Activated CD8-positive, alpha-beta memory T cell treated with anti-CD3 and anti-CD28 coated beads for 48 hours (primary cell): ENCODE results near the gene SLC26A5.

Experiments
- DNase-seq, 3 experiments: peaks; one replicate each; pipeline ENCODE4 v3.0.0-alpha.2; 2020; ENCODE audit warnings: low read depth in 2 of 3, low spot score in 2 of 3

SLC26A5 gene

DNA sequence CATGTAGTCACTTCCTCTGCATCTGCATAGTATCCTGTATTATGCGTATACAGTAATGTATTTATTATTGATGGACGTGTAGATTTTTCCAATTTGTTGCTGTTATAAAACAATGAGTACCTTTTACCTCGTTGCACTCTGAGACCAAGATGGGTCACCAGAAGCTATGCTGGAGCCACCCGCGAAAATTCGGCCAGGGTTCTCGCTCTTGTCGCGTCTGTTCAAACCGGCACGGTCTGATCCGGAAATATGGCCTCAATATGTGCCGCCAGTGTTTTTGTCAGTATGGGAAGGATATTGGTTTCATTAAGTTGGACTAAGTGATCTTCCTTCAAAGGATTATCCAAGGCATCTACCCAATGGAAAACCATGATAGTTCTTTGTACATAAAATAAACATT is 97.6 kb downstream of the SLC26A5 start:
- DNase-seq: no peak

DNA sequence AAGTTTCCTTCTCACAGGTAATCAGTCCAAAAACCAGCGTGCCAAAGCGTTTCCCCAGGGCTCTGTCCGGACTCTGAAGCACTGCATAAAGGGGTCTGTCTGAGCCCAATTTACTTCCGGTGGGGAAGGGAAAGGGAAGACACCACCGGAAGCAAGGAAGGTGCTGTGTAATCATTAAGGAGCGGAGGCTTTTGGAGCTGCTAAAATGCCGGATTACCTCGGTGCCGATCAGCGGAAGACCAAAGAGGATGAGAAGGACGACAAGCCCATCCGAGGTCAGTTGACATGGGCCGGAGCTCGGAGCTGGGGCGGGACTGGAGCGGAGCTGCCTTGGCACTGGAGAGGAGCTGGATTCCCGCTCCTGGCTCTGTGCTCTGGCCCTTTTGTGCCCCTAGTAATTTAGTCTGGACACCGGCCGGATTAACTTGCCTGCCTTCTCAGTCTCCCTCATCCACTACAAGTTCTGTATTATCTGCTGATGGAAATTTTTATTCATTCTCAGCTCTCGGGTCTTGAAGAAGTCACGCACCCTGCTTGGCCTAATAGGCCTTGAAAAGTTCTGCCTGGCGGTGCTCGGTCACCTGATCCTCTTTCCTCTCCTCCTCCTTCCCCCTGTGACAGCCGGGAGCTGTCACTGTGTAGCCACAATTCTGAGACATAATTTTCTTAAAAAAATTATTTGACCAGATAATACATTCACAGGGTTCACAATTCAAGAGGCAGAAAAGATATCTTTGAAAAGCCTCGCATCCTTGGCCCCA is 98.3 kb downstream of the SLC26A5 start, which contains the start of gene PSMC2:
Gene PSMC2 (plus strand): TSS at position 137 of the 761 bp plus-strand sequence. CDS start 69 bp downstream, at position 206.
- DNase-seq: peak; percentile 44 to 56 (median 44)

DNA sequence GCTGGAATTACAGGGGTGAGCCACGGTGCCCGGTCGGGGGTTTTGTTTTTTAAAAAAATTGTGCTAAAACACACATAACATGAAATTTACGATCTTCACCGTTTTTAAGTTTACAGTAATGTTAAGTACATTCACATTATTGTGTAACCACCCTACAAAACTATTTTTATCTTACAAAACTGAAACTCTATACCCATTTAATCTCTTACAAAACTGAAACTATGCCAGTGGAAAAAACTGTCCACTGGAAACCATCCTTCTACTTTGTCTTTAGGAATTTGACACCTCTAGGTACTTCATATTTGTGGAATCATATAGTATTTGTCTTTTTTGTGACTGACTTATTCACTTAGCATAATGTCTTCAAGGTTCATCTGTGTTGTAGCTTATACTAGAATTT is 99.6 kb downstream of the SLC26A5 start:
- no peak for DNase-seq

DNA sequence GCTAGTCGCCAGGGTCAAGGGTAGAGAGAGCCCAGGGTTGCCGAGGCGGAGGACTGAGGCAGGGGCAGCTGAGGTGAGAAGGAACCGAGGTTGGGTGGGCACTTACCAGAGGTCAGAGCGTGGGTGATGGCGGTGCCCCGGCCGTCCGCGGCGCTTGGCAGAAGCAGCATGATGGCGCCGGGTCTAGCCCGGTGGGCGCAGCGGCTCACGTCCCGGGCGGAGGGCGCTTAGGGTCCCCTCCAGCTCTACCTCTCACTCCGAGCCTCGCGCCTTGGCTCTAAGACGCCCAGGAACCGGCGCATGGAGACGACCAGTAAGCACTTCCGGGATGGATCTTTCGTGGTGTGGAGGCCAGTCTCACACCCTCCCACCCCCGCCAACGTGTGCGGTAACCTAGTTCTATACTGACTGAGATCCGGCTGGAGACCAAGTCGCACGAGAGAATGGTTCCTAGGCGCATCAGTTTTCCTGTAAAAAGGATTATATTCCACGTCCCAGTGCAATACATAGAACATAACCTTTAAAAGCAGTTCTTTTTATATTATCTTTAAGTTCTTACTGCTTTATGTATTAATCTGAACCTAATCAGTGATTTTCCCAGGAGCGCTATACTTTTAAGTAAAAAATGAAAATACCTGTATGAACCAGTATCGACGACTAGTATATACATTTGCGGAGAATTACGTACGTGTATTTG is 101.4 kb downstream of the SLC26A5 start, which contains the start of gene DNAJC2:
Gene DNAJC2 (minus strand): TSS at position 315 of the 697 bp plus-strand sequence. CDS start 145 bp downstream, at position 170.
- peak; percentile 47 to 68 (median 55) for DNase-seq

DNA sequence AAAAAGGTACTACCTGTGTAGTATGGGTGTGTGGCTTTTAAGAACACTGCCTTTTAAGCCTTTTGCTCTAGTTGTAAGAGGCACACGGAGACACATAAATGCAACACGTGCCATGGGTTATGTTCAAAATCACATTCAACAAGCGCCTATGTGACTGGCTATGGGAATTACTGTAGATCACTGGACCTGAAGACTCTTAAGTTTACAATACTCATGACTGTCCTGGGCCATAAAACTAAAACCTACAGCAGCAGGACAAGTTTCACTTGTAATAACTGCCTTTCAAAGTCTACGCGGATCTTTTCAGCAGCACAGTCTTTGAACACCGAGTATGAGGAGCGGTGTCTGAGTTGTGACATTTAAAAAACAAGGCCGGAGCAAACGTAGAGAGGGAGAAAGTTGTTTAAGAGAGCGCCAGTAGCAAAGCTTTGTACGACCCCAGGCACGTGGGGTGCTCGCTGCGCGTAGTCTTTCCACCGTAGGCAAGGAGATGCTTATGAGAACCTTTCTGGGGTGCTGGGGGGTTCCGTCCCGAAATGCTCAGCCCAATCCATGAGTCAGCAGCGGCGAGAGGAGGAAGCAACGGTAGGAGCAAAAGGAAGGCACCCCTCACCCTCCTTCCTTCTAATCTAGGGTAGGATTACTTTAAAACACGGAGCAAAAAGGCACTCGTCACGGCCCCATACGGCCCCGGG is 102.1 kb downstream of the SLC26A5 start:
- peak; percentile 6 to 23 (median 16) for DNase-seq

DNA sequence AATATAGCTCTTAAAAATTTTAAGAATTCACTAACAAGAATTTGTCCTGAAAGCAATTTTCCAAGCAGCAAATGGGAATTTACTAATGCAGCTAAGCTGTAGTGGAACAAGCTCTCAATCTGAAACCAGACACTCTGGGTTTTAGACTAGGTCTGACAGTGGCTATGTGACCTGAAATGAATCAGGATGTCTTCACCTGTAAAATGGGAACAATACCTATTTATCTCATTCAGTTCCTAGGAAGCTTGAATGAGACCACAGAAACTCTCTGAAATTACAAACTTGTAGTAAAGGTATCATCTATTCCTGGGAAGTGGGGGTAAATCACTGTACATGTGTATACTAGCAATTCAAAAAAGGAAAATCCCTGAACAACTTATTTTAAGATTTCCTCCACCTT is 102.7 kb downstream of the SLC26A5 start:
- DNase-seq: no peak

DNA sequence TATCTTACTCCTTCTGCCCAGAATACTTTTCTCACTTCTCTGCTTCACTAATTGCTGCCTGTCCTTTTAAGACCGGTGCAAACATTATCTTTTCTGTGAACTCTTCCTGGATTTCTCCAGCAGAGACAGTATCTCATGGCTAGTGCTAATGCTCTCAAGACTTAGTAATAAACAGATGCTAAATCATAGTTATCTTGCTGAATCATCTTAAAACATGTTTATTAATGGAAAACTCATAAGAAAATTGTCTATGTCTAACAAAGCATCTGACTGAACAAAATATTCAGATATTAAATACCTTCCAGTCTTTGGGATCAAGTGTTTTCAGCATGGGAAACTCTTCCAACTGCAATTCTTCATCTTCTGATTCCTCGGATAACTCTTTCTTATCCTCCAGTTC is 104.5 kb downstream of the SLC26A5 start:
- no peak for DNase-seq

DNA sequence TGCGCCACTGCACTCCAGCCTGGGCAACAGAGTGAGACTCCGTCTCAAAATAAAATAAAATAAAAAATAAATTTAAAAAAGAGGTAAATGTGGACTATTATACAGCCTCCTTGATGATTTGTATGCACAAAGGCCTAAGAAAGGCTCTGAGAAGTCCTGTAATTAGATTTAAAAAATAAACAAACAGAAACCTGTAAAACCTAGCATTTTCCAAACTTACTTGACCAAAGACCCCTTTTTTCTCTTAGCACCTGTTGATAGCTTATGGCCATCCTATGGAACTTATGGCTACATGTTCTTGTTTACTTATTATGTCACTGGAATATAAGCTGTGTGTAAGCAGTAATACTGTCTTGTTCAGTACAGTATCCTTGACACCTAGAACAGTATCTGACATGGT is 107.1 kb downstream of the SLC26A5 start:
- no peak for DNase-seq

DNA sequence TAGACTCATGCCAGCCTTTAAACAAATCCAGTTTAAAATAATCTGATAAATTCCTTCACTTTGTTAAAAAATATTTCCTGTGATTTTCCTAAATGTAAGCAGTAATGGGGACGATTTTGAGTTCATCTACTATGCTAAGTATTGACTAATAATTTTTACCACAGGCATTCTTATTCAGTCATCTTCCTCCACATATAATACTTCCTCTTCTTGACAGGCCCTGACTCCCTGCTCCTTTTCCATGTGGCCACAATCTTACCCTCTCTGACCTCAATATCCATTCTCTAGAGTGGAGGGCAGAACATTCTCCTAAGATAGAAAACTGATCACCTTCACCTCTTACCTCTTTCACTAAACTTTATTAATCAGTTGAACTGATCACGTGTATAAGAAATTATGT is 109.2 kb downstream of the SLC26A5 start:
- no peak for DNase-seq

DNA sequence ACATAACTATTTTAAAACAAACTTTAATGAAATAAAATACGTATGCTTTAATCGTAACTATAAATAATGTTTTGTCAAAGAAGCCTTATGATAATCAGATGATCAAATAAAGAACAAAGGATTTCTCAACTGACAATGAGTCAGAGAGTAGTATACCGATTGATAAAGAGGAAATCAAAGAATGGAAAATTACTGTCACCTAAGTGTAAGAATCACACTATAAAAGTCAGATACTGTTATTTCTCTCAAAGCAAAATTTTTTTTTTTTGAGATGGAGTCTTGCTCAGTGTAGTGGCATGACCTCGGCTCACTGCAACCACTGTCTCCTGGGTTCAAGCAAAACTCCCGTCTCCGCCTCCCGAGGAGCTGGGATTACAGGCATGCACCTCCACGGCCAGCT is 120.3 kb downstream of the SLC26A5 start:
- no peak for DNase-seq
